ENCODE measurements around the gene SSH2. TPM values are rescaled to one million over a fixed set of nuclear protein-coding genes. Genes with fewer than 3 reads are reported as not detected.

Gene SSH2
- total and polyA plus RNA-seq, 2 of the 13 experiments (the other 11 are each of a cell fraction or from before 2014, with no cell fraction given) = 6.0 to 6.4 TPM

GRCh38 chr17:29593591-29594518 lies 336.2 kb downstream of the SSH2 start (continued):
- TF ChIP-seq FOXC1 (CRISPR knock-in tag; IDR thresholded peaks at IDR 0.05; ENCODE audit: borderline replicate concordance) (peak; percentile 57; the same call in 1 of the 2 replicates), ZNF263 (CRISPR knock-in tag; IDR thresholded peaks at IDR 0.05) (peak; percentile 37; the same call in 1 of the 2 replicates), IKZF4 (CRISPR knock-in tag; IDR thresholded peaks at IDR 0.05; ENCODE audit: borderline replicate concordance, low read depth, not compliant biosample characterization) (peak; percentile 68), ADNP (CRISPR knock-in tag; IDR thresholded peaks at IDR 0.05) (no peak), MTA3 (CRISPR knock-in tag; IDR thresholded peaks at IDR 0.05) (0 out of 2 replicates have a peak, but pooled peaks have one; percentile 83), ZNF3 (CRISPR knock-in tag; IDR thresholded peaks at IDR 0.05) (peak; percentile 84; the same call in 1 of the 2 replicates), ZBTB7B (CRISPR knock-in tag; IDR thresholded peaks at IDR 0.05) (peak; percentile 57; the same call in 1 of the 2 replicates), NCOA2 (CRISPR knock-in tag; IDR thresholded peaks at IDR 0.05) (0 out of 2 replicates have a peak, but pooled peaks have one; percentile 19), HNF1B (CRISPR knock-in tag; IDR thresholded peaks at IDR 0.05) (no peak), HNRNPK (IDR thresholded peaks at IDR 0.05; ENCODE audit: low read depth, low read length, poor library complexity, severe bottlenecking) (no peak), IKZF5 (CRISPR knock-in tag; IDR thresholded peaks at IDR 0.05) (no peak), ZNF329 (CRISPR knock-in tag; IDR thresholded peaks at IDR 0.05; ENCODE audit: low read depth) (no peak), STAT5B (CRISPR knock-in tag; IDR thresholded peaks at IDR 0.05) (0 out of 2 replicates have a peak, but pooled peaks have one; percentile 74), HMGA1 (CRISPR knock-in tag; conservative IDR thresholded peaks at IDR 0.05) (no peak)
- TF ChIP-seq, protein P1, sequence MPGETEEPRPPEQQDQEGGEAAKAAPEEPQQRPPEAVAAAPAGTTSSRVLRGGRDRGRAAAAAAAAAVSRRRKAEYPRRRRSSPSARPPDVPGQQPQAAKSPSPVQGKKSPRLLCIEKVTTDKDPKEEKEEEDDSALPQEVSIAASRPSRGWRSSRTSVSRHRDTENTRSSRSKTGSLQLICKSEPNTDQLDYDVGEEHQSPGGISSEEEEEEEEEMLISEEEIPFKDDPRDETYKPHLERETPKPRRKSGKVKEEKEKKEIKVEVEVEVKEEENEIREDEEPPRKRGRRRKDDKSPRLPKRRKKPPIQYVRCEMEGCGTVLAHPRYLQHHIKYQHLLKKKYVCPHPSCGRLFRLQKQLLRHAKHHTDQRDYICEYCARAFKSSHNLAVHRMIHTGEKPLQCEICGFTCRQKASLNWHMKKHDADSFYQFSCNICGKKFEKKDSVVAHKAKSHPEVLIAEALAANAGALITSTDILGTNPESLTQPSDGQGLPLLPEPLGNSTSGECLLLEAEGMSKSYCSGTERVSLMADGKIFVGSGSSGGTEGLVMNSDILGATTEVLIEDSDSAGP (CRISPR knock-in tag; IDR thresholded peaks at IDR 0.05; ENCODE audit: borderline replicate concordance) = peak; percentile 39; the same call in 1 of the 2 replicates
- TF ChIP-seq, protein P2, sequence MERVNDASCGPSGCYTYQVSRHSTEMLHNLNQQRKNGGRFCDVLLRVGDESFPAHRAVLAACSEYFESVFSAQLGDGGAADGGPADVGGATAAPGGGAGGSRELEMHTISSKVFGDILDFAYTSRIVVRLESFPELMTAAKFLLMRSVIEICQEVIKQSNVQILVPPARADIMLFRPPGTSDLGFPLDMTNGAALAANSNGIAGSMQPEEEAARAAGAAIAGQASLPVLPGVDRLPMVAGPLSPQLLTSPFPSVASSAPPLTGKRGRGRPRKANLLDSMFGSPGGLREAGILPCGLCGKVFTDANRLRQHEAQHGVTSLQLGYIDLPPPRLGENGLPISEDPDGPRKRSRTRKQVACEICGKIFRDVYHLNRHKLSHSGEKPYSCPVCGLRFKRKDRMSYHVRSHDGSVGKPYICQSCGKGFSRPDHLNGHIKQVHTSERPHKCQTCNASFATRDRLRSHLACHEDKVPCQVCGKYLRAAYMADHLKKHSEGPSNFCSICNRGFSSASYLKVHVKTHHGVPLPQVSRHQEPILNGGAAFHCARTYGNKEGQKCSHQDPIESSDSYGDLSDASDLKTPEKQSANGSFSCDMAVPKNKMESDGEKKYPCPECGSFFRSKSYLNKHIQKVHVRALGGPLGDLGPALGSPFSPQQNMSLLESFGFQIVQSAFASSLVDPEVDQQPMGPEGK (CRISPR knock-in tag; IDR thresholded peaks at IDR 0.05) = peak; percentile 18; the same call in 1 of the 2 replicates
- TF ChIP-seq, protein P3, sequence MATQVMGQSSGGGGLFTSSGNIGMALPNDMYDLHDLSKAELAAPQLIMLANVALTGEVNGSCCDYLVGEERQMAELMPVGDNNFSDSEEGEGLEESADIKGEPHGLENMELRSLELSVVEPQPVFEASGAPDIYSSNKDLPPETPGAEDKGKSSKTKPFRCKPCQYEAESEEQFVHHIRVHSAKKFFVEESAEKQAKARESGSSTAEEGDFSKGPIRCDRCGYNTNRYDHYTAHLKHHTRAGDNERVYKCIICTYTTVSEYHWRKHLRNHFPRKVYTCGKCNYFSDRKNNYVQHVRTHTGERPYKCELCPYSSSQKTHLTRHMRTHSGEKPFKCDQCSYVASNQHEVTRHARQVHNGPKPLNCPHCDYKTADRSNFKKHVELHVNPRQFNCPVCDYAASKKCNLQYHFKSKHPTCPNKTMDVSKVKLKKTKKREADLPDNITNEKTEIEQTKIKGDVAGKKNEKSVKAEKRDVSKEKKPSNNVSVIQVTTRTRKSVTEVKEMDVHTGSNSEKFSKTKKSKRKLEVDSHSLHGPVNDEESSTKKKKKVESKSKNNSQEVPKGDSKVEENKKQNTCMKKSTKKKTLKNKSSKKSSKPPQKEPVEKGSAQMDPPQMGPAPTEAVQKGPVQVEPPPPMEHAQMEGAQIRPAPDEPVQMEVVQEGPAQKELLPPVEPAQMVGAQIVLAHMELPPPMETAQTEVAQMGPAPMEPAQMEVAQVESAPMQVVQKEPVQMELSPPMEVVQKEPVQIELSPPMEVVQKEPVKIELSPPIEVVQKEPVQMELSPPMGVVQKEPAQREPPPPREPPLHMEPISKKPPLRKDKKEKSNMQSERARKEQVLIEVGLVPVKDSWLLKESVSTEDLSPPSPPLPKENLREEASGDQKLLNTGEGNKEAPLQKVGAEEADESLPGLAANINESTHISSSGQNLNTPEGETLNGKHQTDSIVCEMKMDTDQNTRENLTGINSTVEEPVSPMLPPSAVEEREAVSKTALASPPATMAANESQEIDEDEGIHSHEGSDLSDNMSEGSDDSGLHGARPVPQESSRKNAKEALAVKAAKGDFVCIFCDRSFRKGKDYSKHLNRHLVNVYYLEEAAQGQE (IDR thresholded peaks at IDR 0.05; ENCODE audit: borderline replicate concordance in 1 of 2, low read depth in 1 of 2, low read length in 2 of 2) = peak; percentile 74 to 95

All from HepG2 (cell line).